Gastroesophageal sphincter (tissue), 4 donors: ENCODE data around the gene CTNNA1. TPM values are rescaled to one million over a fixed set of nuclear protein-coding genes. Genes with fewer than 3 reads are reported as not detected.
A peak's percentile ranks its signal among the peaks of the same experiment; 100 is the strongest.

Experiments
- ATAC-seq: fragments of 150-250 bp; one replicate; pipeline ENCODE4 v1.9.1; 2016; ENCODE audit warnings: mild to moderate bottlenecking, moderate library complexity
- H3K27ac ChIP-seq, 4 donors: fragments of 200-600 bp; sonication (generic) in 3 of 4; 1 replicate in 3 of 4; 2 replicates in 1 of 4; pipeline ENCODE4 v1.5.1; 2016 to 2019
- H3K27me3 ChIP-seq: fragments of 200-600 bp; sonication (generic); one replicate; pipeline ENCODE4 v1.5.1; 2019
- H3K36me3 ChIP-seq, 2 donors: fragments of 200-600 bp; sonication (generic); one replicate each; pipeline ENCODE4 v1.5.1; 2019; ENCODE audit warnings: control low read depth in 1 of 2
- H3K4me1 ChIP-seq, 3 donors: fragments of 200-600 bp; sonication (generic); 1 replicate in 2 of 3; 2 replicates in 1 of 3; pipeline ENCODE4 v1.5.1; 2016 to 2019; ENCODE audit warnings: control low read depth in 2 of 3
- H3K4me3 ChIP-seq, 2 donors: fragments of 200-600 bp; sonication (generic); one replicate each; pipeline ENCODE4 v1.5.1; 2019; ENCODE audit warnings: mild to moderate bottlenecking in 1 of 2, moderate library complexity in 1 of 2
- H3K9me3 ChIP-seq, 3 donors: fragments of 200-600 bp; sonication (generic); one replicate each; pipeline ENCODE4 v1.5.1; 2017 to 2019; ENCODE audit warnings: control low read depth in 2 of 3
- CTCF ChIP-seq, 4 experiments: fragments of 200-600 bp in 2 of 4; fragments of 450-650 bp in 2 of 4; sonication (generic) in 1 of 4; IDR thresholded peaks; one replicate each; pipeline ENCODE4 v1.5.1; 2017 to 2019; ENCODE audit warnings: antibody characterized with exemption in 4 of 4, mild to moderate bottlenecking in 2 of 4, moderate library complexity in 2 of 4
- EP300 ChIP-seq: sonication (generic); formaldehyde crosslinking; IDR thresholded peaks from one replicate; pipeline ENCODE4 v1.6.1; 2017; ENCODE audit warnings: antibody characterized with exemption, mild to moderate bottlenecking
- POLR2A ChIP-seq, 2 donors: fragments of 450-650 bp; IDR thresholded peaks; one replicate each; pipeline ENCODE4 v1.6.1; 2017; ENCODE audit warnings: antibody characterized with exemption in 2 of 2, mild to moderate bottlenecking in 2 of 2, moderate library complexity in 1 of 2
- POLR2AphosphoS5 ChIP-seq: sonication (generic); formaldehyde crosslinking; IDR thresholded peaks from one replicate; pipeline ENCODE4 v1.6.1; 2017; ENCODE audit warnings: antibody characterized with exemption
- WGBS, 2 donors: methylation state at CpG; one replicate each; pipeline ENCODE4 v1.1.5; 2018; ENCODE audit warnings: low coverage in 1 of 2; 5-methylcytosine and 5-hydroxymethylcytosine counted together
- total RNA-seq, 4 donors: library from RNA; depleted of rRNA; stranded (reverse); fragments of >200 nt; gene quantifications; one replicate each; pipeline ENCODE4 v1.1.0, GENCODE V29; 2016

The CTNNA1 gene
- total RNA-seq, 4 donors from 2014 or later = 289 to 425 (median 365) TPM

GRCh38 chr5:138926257-138926656, 173.0 kb downstream of the CTNNA1 start:
- Histone ChIP-seq H3K4me3 (no peak overlapping the region), H3K27me3 (no peaks in the 10 kb centered on the region), H3K4me1 (peaks cover 0 to 43% (median 4%) of the 10 kb centered on the region in 3 donors), H3K36me3 (peaks cover 5 to 69% of the 10 kb centered on the region in 2 donors), H3K27ac (no peak overlapping the region), H3K9me3 (no peaks in the 10 kb centered on the region)
- WGBS, 2 donors = 89 to 97% methylated on average over 6 to 9 of the region's 11 CpGs
- ATAC-seq = no peak
- TF ChIP-seq EP300 (no peak), POLR2AphosphoS5 (no peak), POLR2A (IDR thresholded peaks at IDR 0.05) (no peak), CTCF (IDR thresholded peaks at IDR 0.05) (no peak)

- H3K27ac ChIP-seq = peak overlapping the region in 1 of 4 donors; percentile 24
- no peak for ATAC-seq
- no peaks in the 10 kb centered on the region for H3K9me3 ChIP-seq
- H3K4me1 ChIP-seq = peaks cover 0 to 43% (median 4%) of the 10 kb centered on the region in 3 donors
- H3K36me3 ChIP-seq = peaks cover 5 to 75% of the 10 kb centered on the region in 2 donors
- H3K4me3 ChIP-seq = no peak overlapping the region
- 89 to 94% methylated on average over 7 to 16 of the region's 16 CpGs for WGBS, 2 donors
- no peak for TF ChIP-seq CTCF (IDR thresholded peaks at IDR 0.05)
- TF ChIP-seq EP300 = no peak
- no peak for TF ChIP-seq POLR2AphosphoS5
- no peak for TF ChIP-seq POLR2A (IDR thresholded peaks at IDR 0.05)
- no peaks in the 10 kb centered on the region for H3K27me3 ChIP-seq
Observed at GRCh38 chr5:138926688-138927448, 173.6 kb downstream of the CTNNA1 start.

- Histone ChIP-seq H3K27ac (peak overlapping the region in 2 of 4 donors; percentile 24 to 39), H3K36me3 (peaks cover 5 to 82% of the 10 kb centered on the region in 2 donors), H3K4me3 (no peak overlapping the region), H3K9me3 (no peaks in the 10 kb centered on the region), H3K4me1 (peaks cover 0 to 43% (median 4%) of the 10 kb centered on the region in 3 donors), H3K27me3 (no peaks in the 10 kb centered on the region)
- TF ChIP-seq EP300 = no peak
- TF ChIP-seq POLR2A (IDR thresholded peaks at IDR 0.05) = no peak
- no peak for TF ChIP-seq POLR2AphosphoS5
- TF ChIP-seq CTCF (IDR thresholded peaks at IDR 0.05) = no peak
- no peak for ATAC-seq
- WGBS, 2 donors = 68 to 80% methylated on average over 3 to 7 of the region's 8 CpGs
Observed at GRCh38 chr5:138927544-138927943, 174.3 kb downstream of the CTNNA1 start.

GRCh38 chr5:138927979-138928378, 174.8 kb downstream of the CTNNA1 start:
- no peak for ATAC-seq
- H3K27ac ChIP-seq = peak overlapping the region in 2 of 4 donors; percentile 24 to 39
- no peaks in the 10 kb centered on the region for H3K9me3 ChIP-seq
- WGBS, 2 donors = 64 to 100% methylated on average over 1 to 7 of the region's 7 CpGs
- H3K27me3 ChIP-seq = no peaks in the 10 kb centered on the region
- peaks cover 5 to 86% of the 10 kb centered on the region in 2 donors for H3K36me3 ChIP-seq
- H3K4me3 ChIP-seq = no peak overlapping the region
- peaks cover 0 to 39% (median 4%) of the 10 kb centered on the region in 3 donors for H3K4me1 ChIP-seq
- TF ChIP-seq CTCF (IDR thresholded peaks at IDR 0.05) = no peak
- no peak for TF ChIP-seq POLR2A (IDR thresholded peaks at IDR 0.05)
- TF ChIP-seq EP300 = no peak

- peaks cover 5 to 98% of the 10 kb centered on the region in 2 donors for H3K36me3 ChIP-seq
Observed at GRCh38 chr5:138929571-138929955, 176.3 kb downstream of the CTNNA1 start.

More at GRCh38 chr5:138929571-138929955, 176.3 kb downstream of the CTNNA1 start:
- 82 to 92% methylated on average over 2 of the region's 4 CpGs for WGBS, 2 donors
- no peak for ATAC-seq
- Histone ChIP-seq H3K9me3 (no peaks in the 10 kb centered on the region), H3K27ac (peak overlapping the region in 2 of 4 donors; percentile 24 to 39), H3K4me3 (no peak overlapping the region), H3K27me3 (no peaks in the 10 kb centered on the region), H3K4me1 (peaks cover 0 to 30% (median 4%) of the 10 kb centered on the region in 3 donors)
- no peak for TF ChIP-seq POLR2AphosphoS5
- no peak for TF ChIP-seq EP300
- no peak for TF ChIP-seq POLR2A (IDR thresholded peaks at IDR 0.05)
- TF ChIP-seq CTCF (IDR thresholded peaks at IDR 0.05) = no peak
